SU-DHL-6 (cell line): Measurements from ENCODE around the gene COL4A1.

Experiments
- H2AFZ ChIP-seq: fragments of 200-600 bp; sonication (generic); 2 replicates; pipeline ENCODE4 v1.6.1; 2014; ENCODE audit warnings: low read depth, mild to moderate bottlenecking, moderate library complexity, mixed read lengths, antibody characterized with exemption, low read length; ENCODE audit not compliant: severe bottlenecking
- H3F3A ChIP-seq: fragments of 200-600 bp; shearing (Covaris generic); 2 replicates; pipeline ENCODE4 v1.6.0; 2016; ENCODE audit warnings: antibody characterized with exemption, mild to moderate bottlenecking; ENCODE audit not compliant: insufficient read depth
- H3K27ac ChIP-seq: fragments of 200-600 bp; sonication (generic); 2 replicates; pipeline ENCODE4 v1.5.1; 2016; ENCODE audit warnings: low read depth, mild to moderate bottlenecking, low read length, moderate library complexity, mixed read lengths
- H3K27me3 ChIP-seq: fragments of 200-600 bp; sonication (generic), shearing (Covaris generic); 2 replicates; pipeline ENCODE4 v1.6.0; 2014; ENCODE audit warnings: mild to moderate bottlenecking, low read length
- H3K36me3 ChIP-seq: fragments of 200-600 bp; sonication (generic); 2 replicates; pipeline ENCODE4 v1.6.1; 2014; ENCODE audit warnings: mild to moderate bottlenecking, low read length, mixed read lengths
- H3K4me2 ChIP-seq: fragments of 300-600, 200-600 bp; shearing (Covaris generic), sonication (generic); 2 replicates; pipeline ENCODE4 v1.6.0; 2014; ENCODE audit warnings: low read length, low read depth, mild to moderate bottlenecking; ENCODE audit not compliant: poor library complexity, severe bottlenecking
- H3K4me3 ChIP-seq: fragments of 200-600 bp; sonication (generic); 2 replicates; pipeline ENCODE4 v1.5.1; 2014; ENCODE audit warnings: antibody characterized with exemption, low read length, mild to moderate bottlenecking, mixed read lengths; ENCODE audit not compliant: insufficient read depth, poor library complexity, severe bottlenecking
- H3K79me2 ChIP-seq: fragments of 200-600 bp; sonication (generic); 2 replicates; pipeline ENCODE4 v1.6.1; 2014; ENCODE audit warnings: mild to moderate bottlenecking, low read length, moderate library complexity; ENCODE audit not compliant: insufficient read depth
- H3K9ac ChIP-seq: fragments of 200-600 bp; sonication (generic); 2 replicates; pipeline ENCODE4 v1.7.0; 2014; ENCODE audit warnings: mild to moderate bottlenecking, low read length
- H3K9me2 ChIP-seq: fragments of 200-600 bp; sonication (generic); replicated peaks from 2 replicates; pipeline ENCODE4 v1.6.1; 2014; ENCODE audit warnings: low read length; ENCODE audit not compliant: insufficient read depth
- H3K9me3 ChIP-seq: fragments of 200-600 bp; sonication (generic); 2 replicates; pipeline ENCODE4 v1.6.1; 2014; ENCODE audit warnings: low read length, mixed read lengths; ENCODE audit not compliant: insufficient read depth
- H4K20me1 ChIP-seq: fragments of 200-600 bp; sonication (generic); 2 replicates; pipeline ENCODE4 v1.6.1; 2014; ENCODE audit warnings: low read depth, mild to moderate bottlenecking, antibody characterized with exemption, low read length, moderate library complexity, mixed read lengths
- EZH2phosphoT487 ChIP-seq: fragments of 200-600 bp; sonication (generic), shearing (Covaris generic); conservative IDR thresholded peaks from 2 replicates; pipeline ENCODE4 v1.6.1; 2018; ENCODE audit warnings: mild to moderate bottlenecking, antibody characterized with exemption, low read length, moderate library complexity, mixed read lengths
- TF ChIP-seq, protein P1 (sequence below): fragments of 200-600 bp; sonication (generic); IDR thresholded peaks from one replicate; pipeline ENCODE4 v1.5.1; 2017; ENCODE audit warnings: antibody characterized with exemption, mild to moderate bottlenecking, low read length, moderate library complexity; ENCODE audit not compliant: insufficient read depth, poor library complexity, severe bottlenecking

Gene COL4A1

DNA sequence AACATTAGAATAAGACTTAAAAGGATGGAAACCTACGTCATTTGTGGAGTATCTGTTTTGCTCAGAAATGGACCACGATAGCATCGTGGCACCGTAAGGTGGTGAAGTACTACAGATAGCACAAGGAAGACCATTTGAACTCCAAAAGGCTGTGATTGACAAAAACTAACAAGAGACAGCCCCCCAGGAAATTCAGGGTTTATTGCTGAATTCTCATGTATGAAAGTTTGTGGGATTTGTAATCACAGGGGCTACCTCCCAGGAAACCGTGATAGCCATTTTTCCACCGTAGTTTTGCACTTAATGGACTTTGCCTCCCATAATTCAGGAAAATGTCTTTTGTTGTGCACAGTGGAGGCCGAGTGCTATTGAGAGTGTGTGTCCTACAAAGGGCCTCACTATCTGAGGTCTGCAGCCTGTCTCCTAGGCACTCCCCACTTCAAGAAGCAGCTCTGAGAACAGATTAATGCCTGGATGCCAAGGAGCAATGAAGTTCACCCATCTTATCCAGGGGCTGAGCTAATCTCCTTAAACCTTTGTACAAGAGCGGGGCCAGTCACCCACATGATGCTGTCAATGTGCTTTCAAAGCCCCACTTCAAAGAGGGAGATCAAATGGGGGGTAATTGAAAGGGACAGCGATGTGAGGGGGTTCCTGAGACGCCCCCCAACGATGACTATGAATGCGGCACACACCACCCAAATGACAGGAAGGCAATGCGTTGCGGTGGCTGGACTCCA, 182.6 kb downstream of the COL4A1 start:
- H3F3A ChIP-seq = no peaks in the 10 kb centered on the region
- H3K27me3 ChIP-seq = no peaks in the 10 kb centered on the region
- H3K9ac ChIP-seq = no peak overlapping the region
- H4K20me1 ChIP-seq = no peaks in the 10 kb centered on the region
- no peaks in the 10 kb centered on the region for H3K79me2 ChIP-seq
- no peak overlapping the region for H3K27ac ChIP-seq
- H3K4me3 ChIP-seq = no peak overlapping the region
- no peak for TF ChIP-seq EZH2phosphoT487
- TF ChIP-seq, protein P1, sequence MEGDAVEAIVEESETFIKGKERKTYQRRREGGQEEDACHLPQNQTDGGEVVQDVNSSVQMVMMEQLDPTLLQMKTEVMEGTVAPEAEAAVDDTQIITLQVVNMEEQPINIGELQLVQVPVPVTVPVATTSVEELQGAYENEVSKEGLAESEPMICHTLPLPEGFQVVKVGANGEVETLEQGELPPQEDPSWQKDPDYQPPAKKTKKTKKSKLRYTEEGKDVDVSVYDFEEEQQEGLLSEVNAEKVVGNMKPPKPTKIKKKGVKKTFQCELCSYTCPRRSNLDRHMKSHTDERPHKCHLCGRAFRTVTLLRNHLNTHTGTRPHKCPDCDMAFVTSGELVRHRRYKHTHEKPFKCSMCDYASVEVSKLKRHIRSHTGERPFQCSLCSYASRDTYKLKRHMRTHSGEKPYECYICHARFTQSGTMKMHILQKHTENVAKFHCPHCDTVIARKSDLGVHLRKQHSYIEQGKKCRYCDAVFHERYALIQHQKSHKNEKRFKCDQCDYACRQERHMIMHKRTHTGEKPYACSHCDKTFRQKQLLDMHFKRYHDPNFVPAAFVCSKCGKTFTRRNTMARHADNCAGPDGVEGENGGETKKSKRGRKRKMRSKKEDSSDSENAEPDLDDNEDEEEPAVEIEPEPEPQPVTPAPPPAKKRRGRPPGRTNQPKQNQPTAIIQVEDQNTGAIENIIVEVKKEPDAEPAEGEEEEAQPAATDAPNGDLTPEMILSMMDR = no peak
- no peaks in the 10 kb centered on the region for H3K9me2 ChIP-seq
- no peak overlapping the region for H2AFZ ChIP-seq
- H3K9me3 ChIP-seq = no peaks in the 10 kb centered on the region
- no peaks in the 10 kb centered on the region for H3K36me3 ChIP-seq
- H3K4me2 ChIP-seq = no peak overlapping the region

DNA sequence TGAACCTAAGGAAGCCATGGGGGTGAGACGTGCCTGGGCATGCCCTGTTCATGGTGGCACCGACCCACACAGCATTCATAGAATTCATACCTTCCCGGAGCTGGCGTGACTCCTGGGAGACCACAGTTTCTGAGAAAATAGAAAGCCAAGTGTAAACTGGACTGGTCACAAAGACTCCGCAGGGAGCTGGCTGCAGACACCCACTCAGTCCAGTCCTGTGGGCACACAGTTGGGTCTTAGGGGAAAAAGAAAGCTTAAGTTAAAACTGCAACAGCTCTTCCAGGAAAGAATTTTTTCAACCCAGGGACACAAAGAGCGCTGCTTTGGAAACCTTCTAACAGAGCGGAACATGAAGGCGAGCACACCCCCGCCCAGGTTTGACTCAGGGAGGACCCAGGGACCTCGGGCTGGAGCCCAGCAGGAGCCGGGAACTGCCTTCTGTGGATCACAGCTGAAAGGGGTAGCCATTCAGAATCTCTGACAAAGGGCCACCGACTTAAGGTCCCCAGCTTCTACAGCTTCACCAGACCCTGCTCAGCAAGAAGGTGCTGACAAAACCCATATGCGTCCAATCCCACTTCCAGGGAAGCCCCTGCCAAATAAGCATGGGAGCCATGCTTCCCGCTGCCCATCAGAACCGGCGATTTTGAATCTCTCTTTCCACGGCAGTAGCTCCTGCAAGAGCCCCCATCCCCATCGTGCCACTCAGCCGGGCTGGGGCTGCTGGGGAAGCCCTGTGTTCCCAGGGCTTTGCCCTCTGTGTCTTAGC, 183.7 kb downstream of the COL4A1 start:
- Histone ChIP-seq H3K4me2 (no peak overlapping the region), H2AFZ (no peak overlapping the region)

DNA sequence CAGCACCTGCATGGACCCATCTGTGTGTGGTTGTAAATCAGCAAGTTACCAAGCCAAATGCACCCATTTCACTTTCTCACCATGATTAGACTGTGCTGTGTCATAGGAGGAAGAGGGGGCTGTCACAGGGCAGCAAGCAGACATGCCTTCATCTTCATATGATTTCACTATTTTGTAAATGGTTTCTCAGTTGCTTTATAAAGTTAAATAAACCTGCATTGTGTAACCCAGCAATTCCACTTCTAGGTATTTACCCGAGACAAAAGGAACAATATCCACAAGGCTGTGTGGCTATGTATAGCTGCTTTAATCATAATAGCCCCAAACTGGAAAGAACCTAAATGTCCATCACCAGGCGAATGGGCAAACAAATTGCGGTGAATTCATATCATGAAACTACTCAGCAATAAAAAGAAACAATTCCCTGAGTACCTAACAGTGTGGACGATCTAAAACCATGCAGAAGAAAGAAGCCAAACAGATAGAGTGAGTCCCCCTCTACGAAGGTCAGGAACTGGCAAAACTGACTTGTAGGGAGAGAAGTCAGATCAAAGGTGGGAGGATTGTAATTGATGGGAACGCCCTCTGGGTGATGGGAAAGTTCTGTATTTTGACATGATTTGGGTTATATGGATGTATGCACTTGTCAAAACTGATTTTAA, 185.4 kb downstream of the COL4A1 start:
- Histone ChIP-seq H3K4me3 (no peak overlapping the region), H3K36me3 (no peaks in the 10 kb centered on the region), H3K4me2 (no peak overlapping the region), H3K27me3 (no peaks in the 10 kb centered on the region), H3K9me3 (no peaks in the 10 kb centered on the region), H4K20me1 (no peaks in the 10 kb centered on the region), H2AFZ (no peak overlapping the region), H3K27ac (no peak overlapping the region), H3F3A (no peaks in the 10 kb centered on the region), H3K9me2 (no peaks in the 10 kb centered on the region), H3K79me2 (no peaks in the 10 kb centered on the region), H3K9ac (no peak overlapping the region)
- TF ChIP-seq EZH2phosphoT487 = no peak
- TF ChIP-seq, protein P1 = no peak

More for the DNA sequence above, 183.7 kb downstream of the COL4A1 start:
- H3K9me2 ChIP-seq = no peaks in the 10 kb centered on the region
- no peak for TF ChIP-seq EZH2phosphoT487
- TF ChIP-seq, protein P1 = no peak
- no peaks in the 10 kb centered on the region for H3K9me3 ChIP-seq
- no peak overlapping the region for H3K9ac ChIP-seq
- no peaks in the 10 kb centered on the region for H4K20me1 ChIP-seq
- H3K79me2 ChIP-seq = no peaks in the 10 kb centered on the region
- no peaks in the 10 kb centered on the region for H3K36me3 ChIP-seq
- no peaks in the 10 kb centered on the region for H3K27me3 ChIP-seq
- no peak overlapping the region for H3K27ac ChIP-seq
- H3K4me3 ChIP-seq = no peak overlapping the region
- H3F3A ChIP-seq = no peaks in the 10 kb centered on the region
